Thoracic aorta (tissue), 2 donors: ENCODE measurements around the gene DDX19B. TPM values are rescaled to one million over a fixed set of nuclear protein-coding genes. Genes with fewer than 3 reads are reported as not detected.

Source experiments
- ATAC-seq: fragments of 150-250 bp; one replicate; pipeline ENCODE4 v1.8.0; 2017; ENCODE audit warnings: low read depth; ENCODE audit not compliant: insufficient number of reproducible peaks, low FRiP score
- DNase-seq: peaks from one replicate; pipeline ENCODE4 v3.0.0-alpha.2; 2020; ENCODE audit warnings: low spot score
- H3K27ac ChIP-seq, 2 donors: fragments of 200-600 bp; sonication (generic); 1 replicate in 1 of 2; 2 replicates in 1 of 2; pipeline ENCODE4 v1.5.1; 2016; ENCODE audit warnings: mild to moderate bottlenecking in 2 of 2, moderate library complexity in 2 of 2
- H3K27me3 ChIP-seq: fragments of 200-600 bp; sonication (generic); replicated peaks from 2 replicates; pipeline ENCODE4 v1.6.0; 2016; ENCODE audit warnings: mild to moderate bottlenecking; ENCODE audit not compliant: insufficient read depth
- H3K36me3 ChIP-seq: fragments of 200-600 bp; sonication (generic); one replicate; pipeline ENCODE4 v1.5.1; 2016
- H3K4me1 ChIP-seq, 2 donors: fragments of 200-600 bp; sonication (generic); 1 replicate in 1 of 2; 2 replicates in 1 of 2; pipeline versions ENCODE4 v1.5.1 to v1.6.0; 2016; ENCODE audit warnings: low read depth in 2 of 2, mild to moderate bottlenecking in 1 of 2; ENCODE audit not compliant: control insufficient read depth in 1 of 2
- H3K4me3 ChIP-seq: fragments of 200-600 bp; sonication (generic); 2 replicates; pipeline ENCODE4 v1.5.1; 2016; ENCODE audit warnings: mild to moderate bottlenecking
- H3K9me3 ChIP-seq: fragments of 200-600 bp; sonication (generic); 2 replicates; pipeline ENCODE4 v1.5.1; 2016
- total RNA-seq, 2 donors: library from RNA; depleted of rRNA; stranded (reverse); fragments of >200 nt; gene quantifications; one replicate each; pipeline versions ENCODE4 v1.1.0 to v1.2.3, GENCODE V29; 2016
- TF ChIP-seq, protein P1 (sequence below): fragments of 200-600 bp; sonication (generic); IDR thresholded peaks from one replicate; pipeline ENCODE4 v1.5.1; 2019; ENCODE audit warnings: antibody characterized with exemption

DDX19B gene
- total RNA-seq, 2 donors from 2014 or later, result 20.7 to 20.8 TPM

- no peaks in the 10 kb centered on the region for H3K9me3 ChIP-seq
- H3K4me1 ChIP-seq, result peaks cover 0 to 22% of the 10 kb centered on the region in 2 donors
- H3K27ac ChIP-seq, result peak overlapping the region; percentile 48 to 53
- no peaks in the 10 kb centered on the region for H3K27me3 ChIP-seq
- ATAC-seq (no peak), DNase-seq (no peak)
- TF ChIP-seq, protein P1, sequence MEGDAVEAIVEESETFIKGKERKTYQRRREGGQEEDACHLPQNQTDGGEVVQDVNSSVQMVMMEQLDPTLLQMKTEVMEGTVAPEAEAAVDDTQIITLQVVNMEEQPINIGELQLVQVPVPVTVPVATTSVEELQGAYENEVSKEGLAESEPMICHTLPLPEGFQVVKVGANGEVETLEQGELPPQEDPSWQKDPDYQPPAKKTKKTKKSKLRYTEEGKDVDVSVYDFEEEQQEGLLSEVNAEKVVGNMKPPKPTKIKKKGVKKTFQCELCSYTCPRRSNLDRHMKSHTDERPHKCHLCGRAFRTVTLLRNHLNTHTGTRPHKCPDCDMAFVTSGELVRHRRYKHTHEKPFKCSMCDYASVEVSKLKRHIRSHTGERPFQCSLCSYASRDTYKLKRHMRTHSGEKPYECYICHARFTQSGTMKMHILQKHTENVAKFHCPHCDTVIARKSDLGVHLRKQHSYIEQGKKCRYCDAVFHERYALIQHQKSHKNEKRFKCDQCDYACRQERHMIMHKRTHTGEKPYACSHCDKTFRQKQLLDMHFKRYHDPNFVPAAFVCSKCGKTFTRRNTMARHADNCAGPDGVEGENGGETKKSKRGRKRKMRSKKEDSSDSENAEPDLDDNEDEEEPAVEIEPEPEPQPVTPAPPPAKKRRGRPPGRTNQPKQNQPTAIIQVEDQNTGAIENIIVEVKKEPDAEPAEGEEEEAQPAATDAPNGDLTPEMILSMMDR, result no peak
- H3K36me3 ChIP-seq, result peaks cover 29% of the 10 kb centered on the region
- no peak overlapping the region for H3K4me3 ChIP-seq
Measured at GRCh38 chr16:70374213-70374612, 75.2 kb downstream of the DDX19B start.

DNA sequence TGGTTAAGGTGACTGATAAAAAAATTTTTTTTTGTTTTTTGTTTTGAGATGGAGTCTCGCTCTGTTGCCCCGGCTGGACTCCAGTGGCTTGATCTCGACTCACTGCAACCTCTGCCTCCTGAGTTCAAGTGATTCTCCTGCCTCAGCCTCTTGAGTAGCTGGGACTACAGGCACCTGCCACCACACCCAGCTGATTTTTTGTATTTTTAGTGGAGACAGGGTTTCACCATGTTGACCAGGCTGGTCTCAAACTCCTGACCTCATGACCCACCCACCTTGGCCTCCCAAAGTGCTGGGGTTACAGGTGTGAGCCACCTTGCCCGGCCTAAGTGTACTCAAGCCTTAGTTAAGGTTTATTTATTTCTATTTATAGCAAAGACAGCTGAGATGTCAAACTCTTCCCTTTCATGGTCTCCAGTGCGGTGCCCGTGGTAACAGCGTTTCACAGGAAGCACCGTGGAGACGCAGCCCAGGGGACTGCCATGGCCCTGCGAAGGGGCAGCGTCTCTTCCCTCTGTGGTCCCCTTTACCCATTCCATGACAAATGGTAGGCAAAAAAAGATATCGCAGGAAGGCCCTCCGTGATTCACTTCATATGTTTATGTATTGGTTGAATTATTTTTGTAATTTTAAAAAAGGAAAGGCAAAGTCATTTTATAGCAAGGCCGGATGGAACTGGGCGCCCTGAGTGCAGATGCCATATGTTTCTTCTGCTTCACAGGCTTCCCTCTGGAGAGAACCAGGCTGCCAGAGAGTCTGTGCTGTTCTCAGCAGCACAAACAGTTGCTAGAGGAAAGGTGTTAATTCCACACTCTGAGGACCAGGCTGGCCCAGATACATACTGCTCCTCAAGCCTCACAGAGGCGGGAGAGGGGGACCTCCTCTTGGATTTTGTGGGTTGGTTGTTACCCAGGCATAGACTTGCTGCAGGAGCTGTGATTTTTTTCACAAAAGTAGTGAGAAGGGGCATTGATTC lies 76.9 kb downstream of the DDX19B start:
- H3K36me3 ChIP-seq, result peaks cover 23% of the 10 kb centered on the region
- no peaks in the 10 kb centered on the region for H3K9me3 ChIP-seq
- TF ChIP-seq, protein P1, result no peak
- H3K27me3 ChIP-seq, result no peaks in the 10 kb centered on the region
- H3K4me1 ChIP-seq, result peaks cover 4 to 35% of the 10 kb centered on the region in 2 donors
- ATAC-seq (no peak), DNase-seq (no peak)
- H3K27ac ChIP-seq, result peak overlapping the region; percentile 45 to 75
- H3K4me3 ChIP-seq, result no peak overlapping the region

GRCh38 chr16:70377782-70378181 lies 78.8 kb downstream of the DDX19B start:
- no peak overlapping the region for H3K4me3 ChIP-seq
- DNase-seq, result no peak
- ATAC-seq, result no peak
- no peaks in the 10 kb centered on the region for H3K27me3 ChIP-seq
- TF ChIP-seq, protein P1, result no peak
- peaks cover 8% of the 10 kb centered on the region for H3K36me3 ChIP-seq
- H3K9me3 ChIP-seq, result no peaks in the 10 kb centered on the region
- H3K4me1 ChIP-seq, result peaks cover 4 to 35% of the 10 kb centered on the region in 2 donors
- H3K27ac ChIP-seq, result no peak overlapping the region

- Histone ChIP-seq H3K4me3 (no peak overlapping the region), H3K9me3 (no peaks in the 10 kb centered on the region), H3K27ac (no peak overlapping the region), H3K27me3 (no peaks in the 10 kb centered on the region), H3K36me3 (peaks cover 3% of the 10 kb centered on the region), H3K4me1 (peaks cover 4 to 35% of the 10 kb centered on the region in 2 donors)
- ATAC-seq (no peak), DNase-seq (no peak)
- TF ChIP-seq, protein P1, result no peak
Measured at GRCh38 chr16:70378869-70379493, 80.0 kb downstream of the DDX19B start.

- Histone ChIP-seq H3K36me3 (peaks cover 3% of the 10 kb centered on the region), H3K27me3 (no peaks in the 10 kb centered on the region), H3K27ac (peak overlapping the region; percentile 51 to 70), H3K9me3 (no peaks in the 10 kb centered on the region), H3K4me3 (peak overlapping the region; percentile 72), H3K4me1 (peaks cover 4 to 21% of the 10 kb centered on the region in 2 donors)
- DNase-seq, result no peak
- no peak for ATAC-seq
- TF ChIP-seq, protein P1, result no peak
Measured at GRCh38 chr16:70380248-70380918, 81.4 kb downstream of the DDX19B start.
